MM.1S (cell line): ENCODE results near the gene OGT.

Experiments used
- DNase-seq: peaks from one replicate; pipeline ENCODE4 v3.0.0-alpha.2; 2015
- H2AFZ ChIP-seq: fragments of 300-600 bp; sonication (generic); 2 replicates; pipeline ENCODE4 v1.6.0; 2016; ENCODE audit warnings: antibody characterized with exemption, low read length
- H3F3A ChIP-seq: fragments of 300-600 bp; sonication (generic); 2 replicates; pipeline ENCODE4 v1.6.1; 2016; ENCODE audit warnings: mild to moderate bottlenecking, antibody characterized with exemption, low read length, moderate library complexity, mixed read lengths; ENCODE audit not compliant: insufficient read depth
- H3K27ac ChIP-seq: fragments of 300-600 bp; sonication (generic); 2 replicates; pipeline ENCODE4 v1.5.1; 2016; ENCODE audit warnings: mild to moderate bottlenecking, low read length
- H3K27me3 ChIP-seq: fragments of 300-600 bp; sonication (generic); replicated peaks from 2 replicates; pipeline ENCODE4 v1.6.0; 2016; ENCODE audit warnings: low read length; ENCODE audit not compliant: insufficient read depth
- H3K36me3 ChIP-seq: fragments of 300-600 bp; sonication (generic); replicated peaks from 2 replicates; pipeline ENCODE4 v1.6.1; 2016; ENCODE audit warnings: mild to moderate bottlenecking, low read length, mixed read lengths; ENCODE audit not compliant: insufficient read depth
- H3K4me1 ChIP-seq: fragments of 300-600 bp; sonication (generic); 2 replicates; pipeline ENCODE4 v1.6.1; 2016; ENCODE audit warnings: low read length, mixed read lengths
- H3K4me2 ChIP-seq: fragments of 300-600 bp; sonication (generic); 2 replicates; pipeline ENCODE4 v1.6.0; 2016; ENCODE audit warnings: low read depth, low read length
- H3K4me3 ChIP-seq: fragments of 300-600 bp; sonication (generic); 2 replicates; pipeline ENCODE4 v1.5.1; 2016; ENCODE audit warnings: low read length, mixed read lengths
- H3K79me2 ChIP-seq: fragments of 300-600 bp; sonication (generic); 2 replicates; pipeline ENCODE4 v1.6.1; 2016; ENCODE audit warnings: mixed run types, low read length, mixed read lengths
- H3K9ac ChIP-seq: fragments of 300-600 bp; sonication (generic); 2 replicates; pipeline ENCODE4 v1.6.1; 2016; ENCODE audit warnings: low read length, mixed read lengths
- H3K9me2 ChIP-seq: fragments of 300-600 bp; sonication (generic); replicated peaks from 2 replicates; pipeline ENCODE4 v1.6.1; 2016; ENCODE audit warnings: mild to moderate bottlenecking, low read length, mixed read lengths; ENCODE audit not compliant: insufficient read depth
- H3K9me3 ChIP-seq: fragments of 300-600 bp; sonication (generic); replicated peaks from 2 replicates; pipeline ENCODE4 v1.6.1; 2016; ENCODE audit warnings: mild to moderate bottlenecking, low read length, mixed read lengths; ENCODE audit not compliant: insufficient read depth
- H4K20me1 ChIP-seq: fragments of 300-600 bp; sonication (generic); 2 replicates; pipeline ENCODE4 v1.6.1; 2016; ENCODE audit warnings: mild to moderate bottlenecking, low read length, moderate library complexity, mixed read lengths; ENCODE audit not compliant: insufficient read depth
- CTCF ChIP-seq: fragments of 300-600 bp; sonication (generic); IDR thresholded peaks from 2 replicates; pipeline ENCODE4 v1.5.1; 2016; ENCODE audit warnings: antibody characterized with exemption, low read length, mixed read lengths
- EZH2 ChIP-seq: fragments of 300-600 bp; sonication (generic); optimal IDR thresholded peaks from 2 replicates; pipeline ENCODE3; 2017; ENCODE audit warnings: low read depth, mild to moderate bottlenecking, antibody characterized with exemption, low read length, mixed read lengths
- EZH2phosphoT487 ChIP-seq: fragments of 300-600 bp; sonication (generic); IDR thresholded peaks from 2 replicates; pipeline ENCODE4 v1.6.1; 2018; ENCODE audit warnings: antibody characterized with exemption, low read length

Gene OGT

GRCh38 chrX:71514367-71515037 lies 18.4 kb upstream of the OGT start:
- Histone ChIP-seq H3K4me3 (no peak overlapping the region), H4K20me1 (no peaks in the 10 kb centered on the region), H3K4me1 (0 out of 2 replicates have a peak, but pooled peaks cover 7% of the 10 kb centered on the region), H3K27me3 (no peaks in the 10 kb centered on the region), H3K9me3 (no peaks in the 10 kb centered on the region), H3K9me2 (no peaks in the 10 kb centered on the region), H3F3A (no peaks in the 10 kb centered on the region), H3K36me3 (no peaks in the 10 kb centered on the region), H3K9ac (no peak overlapping the region), H3K79me2 (no peaks in the 10 kb centered on the region), H3K27ac (peak overlapping the region; percentile 16; the same call in 1 of the 2 replicates), H2AFZ (no peak overlapping the region), H3K4me2 (no peak overlapping the region)
- no peak for TF ChIP-seq EZH2
- TF ChIP-seq CTCF, result no peak
- TF ChIP-seq EZH2phosphoT487, result no peak
- DNase-seq, result no peak

GRCh38 chrX:71515038-71515396 lies 17.9 kb upstream of the OGT start:
- TF ChIP-seq EZH2 (no peak), CTCF (no peak), EZH2phosphoT487 (no peak)

GRCh38 chrX:71525316-71525715 lies 7.6 kb upstream of the OGT start:
- no peaks in the 10 kb centered on the region for H3F3A ChIP-seq
- no peak for TF ChIP-seq EZH2phosphoT487
- TF ChIP-seq EZH2, result no peak
- no peak overlapping the region for H3K4me3 ChIP-seq
- no peaks in the 10 kb centered on the region for H3K27me3 ChIP-seq
- no peaks in the 10 kb centered on the region for H3K9me2 ChIP-seq
- no peak overlapping the region for H3K4me2 ChIP-seq
- no peaks in the 10 kb centered on the region for H3K9me3 ChIP-seq
- H3K9ac ChIP-seq, result no peak overlapping the region
- H3K36me3 ChIP-seq, result no peaks in the 10 kb centered on the region
- H3K79me2 ChIP-seq, result no peaks in the 10 kb centered on the region
- H3K27ac ChIP-seq, result no peak overlapping the region
- no peak overlapping the region for H2AFZ ChIP-seq
- H3K4me1 ChIP-seq, result no peaks in the 10 kb centered on the region
- no peaks in the 10 kb centered on the region for H4K20me1 ChIP-seq
- DNase-seq, result no peak

More at GRCh38 chrX:71515038-71515396, 17.9 kb upstream of the OGT start:
- H3K4me3 ChIP-seq, result no peak overlapping the region
- no peaks in the 10 kb centered on the region for H3K27me3 ChIP-seq
- H3K9ac ChIP-seq, result no peak overlapping the region
- no peak overlapping the region for H2AFZ ChIP-seq
- H3K27ac ChIP-seq, result no peak overlapping the region
- no peak overlapping the region for H3K4me2 ChIP-seq
- H3F3A ChIP-seq, result no peaks in the 10 kb centered on the region
- no peak for DNase-seq
- H3K79me2 ChIP-seq, result no peaks in the 10 kb centered on the region
- no peaks in the 10 kb centered on the region for H3K9me2 ChIP-seq
- no peaks in the 10 kb centered on the region for H3K36me3 ChIP-seq
- 0 out of 2 replicates have a peak, but pooled peaks cover 6% of the 10 kb centered on the region for H3K4me1 ChIP-seq
- no peaks in the 10 kb centered on the region for H4K20me1 ChIP-seq
- no peaks in the 10 kb centered on the region for H3K9me3 ChIP-seq

DNA sequence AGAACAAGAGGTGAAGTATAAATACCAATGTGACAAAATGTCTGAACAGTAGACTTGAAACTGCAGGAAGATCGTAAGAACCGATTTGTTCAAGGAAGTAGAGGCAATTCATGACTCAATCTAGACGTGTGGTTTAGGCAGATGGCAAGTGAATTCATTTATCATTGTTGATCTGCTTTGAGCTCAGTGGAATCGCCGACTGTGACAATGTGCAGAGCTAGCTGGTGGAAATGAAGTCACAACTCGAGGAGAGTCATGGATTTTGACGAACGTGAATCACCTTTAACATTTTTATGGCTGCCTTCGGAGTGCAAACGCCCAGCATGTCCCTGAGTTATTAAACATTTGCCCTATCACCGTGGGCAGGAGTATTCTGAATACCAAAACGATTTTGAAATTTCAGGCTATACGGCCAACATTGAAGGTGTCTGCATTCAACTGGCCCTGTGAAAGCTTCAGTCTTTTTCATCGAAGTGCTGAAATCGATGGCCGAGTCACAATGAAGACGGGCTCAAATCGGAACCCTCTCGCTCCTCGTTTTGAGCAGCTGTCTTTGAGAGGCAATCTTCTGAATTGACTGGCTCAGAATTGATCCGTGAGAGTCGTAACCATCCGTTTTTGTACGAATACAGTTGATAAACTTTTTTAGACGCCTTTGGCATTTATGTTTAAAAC lies 689 bp upstream of the OGT start:
- no peaks in the 10 kb centered on the region for H3K27me3 ChIP-seq
- H2AFZ ChIP-seq, result peak overlapping the region; percentile 77
- peaks cover 26% of the 10 kb centered on the region for H4K20me1 ChIP-seq
- peak overlapping the region; percentile 98 for H3K9ac ChIP-seq
- H3K4me1 ChIP-seq, result peaks cover 6% of the 10 kb centered on the region; the same call in 1 of the 2 replicates
- peak overlapping the region; percentile 97 for H3K4me3 ChIP-seq
- H3K27ac ChIP-seq, result peak overlapping the region; percentile 92
- H3F3A ChIP-seq, result peaks cover 33% of the 10 kb centered on the region
- peak overlapping the region; percentile 72 for H3K4me2 ChIP-seq
- peaks cover 57% of the 10 kb centered on the region for H3K79me2 ChIP-seq
- no peaks in the 10 kb centered on the region for H3K36me3 ChIP-seq
- DNase-seq, result peak; percentile 41
- H3K9me3 ChIP-seq, result no peaks in the 10 kb centered on the region
- TF ChIP-seq CTCF, result no peak
- TF ChIP-seq EZH2phosphoT487, result no peak
- TF ChIP-seq EZH2, result no peak
- no peaks in the 10 kb centered on the region for H3K9me2 ChIP-seq
